COLO668 (cell line): ENCODE data around the gene C11orf21.

Experiments used
- DNase-seq: peaks from one replicate; lab custom pipeline; 2025; ENCODE audit not compliant: unreplicated experiment; lab: John Stamatoyannopoulos, UW

Gene C11orf21

DNA sequence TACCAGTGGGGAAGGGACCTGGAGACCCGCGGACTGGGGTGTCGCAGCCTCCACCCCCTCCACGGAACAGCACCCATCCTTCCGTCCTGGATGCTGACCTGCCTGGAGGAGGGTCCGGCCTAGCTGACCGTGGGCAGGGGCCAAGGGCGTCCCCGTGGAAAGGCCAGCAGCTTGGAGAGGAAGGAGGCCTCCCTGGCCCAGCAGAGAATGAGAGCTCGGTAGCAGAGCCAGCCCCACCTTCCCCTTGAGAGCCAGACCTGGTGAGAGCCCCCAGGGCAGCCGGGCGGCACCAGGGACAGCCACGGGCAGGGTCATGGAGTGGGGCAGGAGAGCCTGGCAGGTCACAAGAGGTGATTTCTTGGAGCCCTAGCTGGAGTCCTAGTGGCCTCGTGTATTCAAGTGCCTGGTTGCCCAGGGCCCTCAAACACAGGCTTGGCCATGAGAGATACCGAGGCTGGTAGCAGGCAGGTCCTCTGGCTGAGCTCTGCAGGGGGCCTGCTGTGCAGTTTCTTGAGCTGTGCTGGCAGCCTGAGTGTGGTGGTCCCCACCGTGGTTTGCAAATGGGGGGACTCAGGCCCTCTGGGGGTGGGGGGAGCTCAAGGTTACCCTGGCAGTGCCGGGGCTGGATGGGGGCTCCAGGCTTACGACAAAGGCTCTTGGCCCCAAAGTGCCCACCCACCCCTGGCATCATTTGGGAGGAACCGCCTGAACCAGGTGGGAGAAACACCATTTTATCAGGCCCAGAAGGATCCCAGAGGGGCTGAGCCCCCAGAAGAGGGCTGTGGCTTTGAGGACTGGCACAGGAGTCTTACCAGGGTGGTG lies 7.7 kb upstream of the C11orf21 start:
- no peak for DNase-seq

DNA sequence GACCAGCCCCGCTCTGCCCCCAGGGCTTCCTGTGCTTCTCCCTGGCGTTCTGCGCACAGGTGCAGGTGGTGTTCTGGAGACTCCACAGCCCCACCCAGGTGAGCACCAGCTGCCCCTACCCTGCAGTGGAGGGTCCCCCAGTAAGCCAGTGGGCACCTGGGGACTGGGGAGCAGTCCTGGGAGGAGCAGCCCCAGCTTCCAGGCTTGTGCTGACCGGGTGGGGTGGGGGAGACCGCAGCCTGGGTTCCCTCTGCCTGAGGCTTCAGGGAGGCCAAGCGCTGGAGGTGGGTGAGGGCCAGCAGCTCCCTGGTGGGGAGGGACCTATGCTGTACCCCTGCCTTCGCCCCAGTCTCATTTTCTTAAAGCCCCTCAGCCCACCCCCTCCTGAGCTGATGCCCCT lies 7.0 kb upstream of the C11orf21 start:
- DNase-seq = no peak

DNA sequence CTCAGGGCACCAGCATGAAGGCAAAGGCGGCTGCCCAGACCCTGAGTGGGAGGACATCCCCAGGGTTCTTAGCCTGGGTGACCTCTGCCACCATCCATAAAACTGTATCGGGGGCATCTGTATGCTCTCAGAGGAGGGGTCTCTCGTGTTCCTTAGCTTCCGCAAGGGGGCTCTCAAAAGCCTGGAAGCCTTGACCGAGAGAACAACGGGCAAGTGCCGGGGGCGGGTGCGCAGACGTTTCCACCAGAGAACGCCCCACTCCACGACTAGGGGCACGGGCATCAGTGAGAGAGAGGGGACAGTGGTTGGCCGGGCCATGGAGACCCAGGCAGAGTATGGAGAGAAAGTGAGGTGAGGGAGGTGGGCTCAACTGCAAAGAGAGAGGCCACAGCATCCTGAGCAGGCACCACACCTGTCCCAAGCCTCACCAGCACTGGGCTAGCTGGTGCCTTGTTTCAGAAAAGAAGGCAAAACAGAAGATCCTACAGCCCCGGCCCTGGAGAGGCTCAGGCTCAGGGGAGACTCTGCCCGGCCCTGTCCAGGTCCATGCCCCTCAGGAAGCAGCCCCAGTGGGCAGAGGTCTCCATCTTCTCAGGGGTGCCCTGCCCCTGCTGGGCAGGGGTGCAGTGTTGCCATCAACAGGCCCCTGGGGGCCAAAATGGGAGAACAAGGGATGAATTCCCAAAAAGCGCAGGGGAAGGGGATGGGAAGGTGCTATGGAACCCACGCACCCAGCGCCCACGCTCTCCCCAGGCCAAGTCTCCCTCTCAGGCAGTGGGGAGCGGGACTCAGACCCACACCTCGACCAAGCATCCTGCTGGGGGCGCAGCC lies 6.0 kb upstream of the C11orf21 start:
- no peak for DNase-seq

DNA sequence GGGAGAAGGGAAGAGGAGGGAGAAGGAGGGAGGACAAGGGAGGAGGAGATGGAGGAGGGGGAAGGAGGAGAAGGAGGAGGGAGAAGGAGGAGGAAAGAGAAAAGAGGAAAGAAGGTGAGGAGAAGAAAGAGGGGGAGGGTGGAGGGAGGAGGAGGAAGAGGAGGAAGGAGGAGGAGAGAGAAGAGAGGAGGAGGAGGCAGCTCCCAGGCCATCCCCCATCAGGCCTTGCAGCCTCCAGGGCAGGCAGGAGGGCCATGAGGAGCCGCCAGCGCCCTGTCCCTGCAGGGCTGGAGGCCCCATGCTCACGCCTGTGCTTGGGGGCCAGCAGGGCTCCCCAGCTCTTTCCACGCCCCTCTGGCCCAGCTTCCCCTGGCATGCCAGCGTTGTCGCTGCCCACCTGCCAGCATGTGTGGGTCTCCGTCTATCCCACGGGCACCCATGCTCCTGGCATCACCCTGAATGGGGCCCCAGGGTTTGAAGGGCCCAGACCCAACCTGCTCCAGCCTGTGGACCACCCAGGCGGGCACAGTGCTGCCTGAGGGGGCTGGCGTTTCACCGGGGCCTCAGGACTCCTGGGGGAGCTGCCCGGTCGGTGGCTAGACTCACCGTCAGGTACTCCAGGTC lies 5.3 kb upstream of the C11orf21 start:
- no peak for DNase-seq

DNA sequence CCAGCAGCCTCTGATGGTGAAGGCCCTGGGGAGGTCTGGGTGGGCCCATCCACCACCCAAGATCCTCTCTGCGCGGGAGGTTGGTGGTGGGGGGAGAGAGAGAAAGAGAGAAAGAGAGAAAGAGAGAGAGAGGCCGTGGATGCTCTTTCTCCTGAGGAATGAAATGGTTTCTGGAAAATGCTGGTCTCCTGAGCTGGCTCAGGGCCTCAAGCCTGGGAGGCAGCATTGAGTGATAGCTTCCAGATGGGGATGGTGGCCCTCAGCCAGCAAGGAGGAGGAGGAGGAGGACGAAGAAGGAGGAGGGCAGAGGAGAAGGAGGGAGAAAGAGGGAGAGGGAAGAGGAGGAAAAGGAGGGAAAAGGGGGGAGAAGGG lies 4.7 kb upstream of the C11orf21 start:
- no peak for DNase-seq

DNA sequence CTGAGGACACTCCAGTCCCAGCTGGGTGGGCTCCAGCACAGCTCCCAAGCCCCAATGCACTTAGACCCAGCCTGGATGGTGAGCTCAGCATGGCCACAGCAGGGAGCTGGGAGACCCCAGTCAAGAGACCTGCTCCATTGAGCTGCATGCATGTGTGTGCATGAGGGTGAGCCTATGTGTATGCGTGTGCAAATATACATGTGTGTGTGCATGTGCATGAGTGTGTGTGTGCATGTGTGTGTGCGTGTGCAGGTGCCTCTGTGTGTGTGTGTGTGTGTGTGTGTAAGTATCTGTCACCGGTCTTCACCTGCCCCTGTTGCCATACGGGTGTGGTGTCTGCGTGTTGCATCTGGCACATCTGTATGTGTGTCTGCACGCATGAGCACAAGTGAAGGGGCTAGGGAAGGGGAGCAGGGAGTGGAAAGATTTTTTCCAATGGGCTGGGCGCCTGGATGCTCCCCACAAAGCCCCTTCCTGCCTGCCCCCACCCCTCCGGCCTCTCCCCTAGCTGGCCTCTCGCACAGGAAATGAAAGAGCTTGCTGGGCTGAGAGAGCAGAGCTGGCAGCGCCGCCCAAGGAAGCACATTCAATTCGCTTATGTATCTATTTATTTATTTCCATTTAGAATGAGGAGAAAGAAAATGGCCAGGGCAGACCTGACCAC lies 4.2 kb upstream of the C11orf21 start:
- no peak for DNase-seq

DNA sequence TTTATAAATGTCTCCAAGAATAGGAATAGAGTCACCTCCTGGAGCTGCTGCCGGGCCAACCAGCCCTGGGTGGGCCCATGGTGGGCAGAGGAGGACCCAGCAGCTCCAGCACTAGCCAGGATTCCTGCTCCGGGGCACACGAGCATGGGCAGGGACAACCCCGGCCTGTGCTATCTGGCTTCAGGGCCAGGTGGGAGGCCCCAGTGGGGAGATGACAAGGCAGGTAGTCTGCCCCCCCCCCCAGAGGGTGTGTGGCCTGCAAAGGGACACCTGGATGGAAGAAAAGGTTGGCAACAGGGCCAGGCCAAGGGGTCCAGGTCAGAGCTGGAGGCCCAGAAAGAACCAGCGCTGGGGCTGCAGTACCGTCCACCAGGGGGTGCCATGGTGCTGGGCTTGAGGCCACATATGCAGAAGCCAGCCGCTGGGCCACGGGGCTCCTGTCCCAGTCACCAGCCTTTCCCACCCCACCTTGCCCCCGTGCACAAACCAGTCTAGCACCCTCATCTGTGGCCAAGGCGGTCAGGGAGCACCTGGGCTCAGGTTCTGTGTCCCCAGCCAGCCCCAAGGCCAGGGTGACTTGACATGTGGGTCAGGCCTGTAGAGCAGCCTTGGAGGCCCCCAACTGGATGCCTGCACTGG lies 3.5 kb upstream of the C11orf21 start:
- peak; percentile 43 for DNase-seq

DNA sequence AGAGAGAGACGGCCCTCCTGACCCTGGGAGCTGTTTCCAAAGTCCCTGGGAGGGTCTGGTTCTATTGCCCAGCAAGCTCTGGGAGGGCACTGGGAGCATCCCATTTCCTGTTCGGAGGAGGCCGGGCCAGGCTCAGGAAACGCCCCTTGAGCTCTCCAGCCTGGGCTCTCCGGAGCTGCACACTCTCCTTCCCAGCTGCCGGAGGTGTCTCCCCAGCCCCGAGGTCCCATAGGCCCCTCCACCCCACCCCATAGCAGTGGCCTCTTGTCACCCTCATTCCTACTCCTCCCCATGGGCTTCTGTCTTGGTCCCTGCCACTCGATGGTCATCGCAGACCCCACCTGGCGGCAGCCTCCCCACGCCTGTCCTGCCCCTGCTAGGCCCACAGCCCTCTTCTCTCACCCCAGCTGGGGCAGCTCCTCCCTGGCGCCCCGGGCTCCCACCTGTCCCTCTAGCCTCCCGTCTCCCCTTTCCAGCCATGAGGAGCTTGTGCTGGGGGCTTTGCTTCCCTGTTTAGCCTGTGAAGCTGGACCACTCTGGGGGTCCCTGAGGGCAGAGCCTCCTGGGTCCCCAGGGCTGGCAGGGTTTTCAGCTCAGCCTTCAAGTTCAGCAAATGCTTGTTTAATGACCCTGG lies 2.9 kb upstream of the C11orf21 start:
- no peak for DNase-seq

DNA sequence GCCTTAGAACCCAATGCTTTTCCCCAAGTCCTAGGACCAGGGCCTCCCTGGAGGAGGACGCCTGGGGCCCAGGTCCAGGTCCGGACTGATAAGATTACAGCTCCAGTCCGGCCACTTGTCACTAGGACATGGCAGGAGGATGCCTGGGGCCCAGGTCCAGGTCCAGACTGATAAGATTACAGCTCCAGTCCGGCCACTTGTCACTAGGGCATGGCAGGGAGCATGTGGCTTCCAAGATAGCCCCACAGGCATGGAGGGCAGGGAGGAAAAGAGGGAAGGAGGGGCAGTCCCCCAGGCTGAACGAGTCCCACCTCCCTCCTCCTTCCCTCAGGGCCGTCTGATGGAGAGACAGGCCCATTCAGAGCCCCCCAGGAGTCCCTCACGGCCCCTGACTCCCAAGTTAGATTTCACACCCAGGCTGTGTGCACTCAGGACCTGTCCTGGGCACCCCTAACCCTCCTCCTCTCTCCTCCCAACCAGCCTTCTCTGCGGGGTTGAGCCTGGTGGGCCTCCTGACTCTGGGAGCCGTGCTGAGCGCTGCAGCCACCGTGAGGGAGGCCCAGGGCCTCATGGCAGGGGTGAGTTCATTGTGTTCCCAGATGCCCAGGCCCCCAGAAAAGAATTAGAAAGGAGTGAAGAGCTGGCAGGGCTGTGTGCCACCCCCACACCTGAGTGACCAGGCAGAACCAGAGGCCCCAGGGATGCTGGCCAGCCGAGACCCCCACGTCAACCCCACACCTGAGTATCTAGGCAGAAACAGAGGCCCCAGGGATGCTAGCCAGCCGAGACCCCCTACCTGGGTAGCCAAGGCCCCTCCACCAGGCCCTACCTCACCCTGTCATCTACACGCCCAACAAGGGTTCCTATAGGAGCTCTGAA lies 2.1 kb upstream of the C11orf21 start:
- no peak for DNase-seq

DNA sequence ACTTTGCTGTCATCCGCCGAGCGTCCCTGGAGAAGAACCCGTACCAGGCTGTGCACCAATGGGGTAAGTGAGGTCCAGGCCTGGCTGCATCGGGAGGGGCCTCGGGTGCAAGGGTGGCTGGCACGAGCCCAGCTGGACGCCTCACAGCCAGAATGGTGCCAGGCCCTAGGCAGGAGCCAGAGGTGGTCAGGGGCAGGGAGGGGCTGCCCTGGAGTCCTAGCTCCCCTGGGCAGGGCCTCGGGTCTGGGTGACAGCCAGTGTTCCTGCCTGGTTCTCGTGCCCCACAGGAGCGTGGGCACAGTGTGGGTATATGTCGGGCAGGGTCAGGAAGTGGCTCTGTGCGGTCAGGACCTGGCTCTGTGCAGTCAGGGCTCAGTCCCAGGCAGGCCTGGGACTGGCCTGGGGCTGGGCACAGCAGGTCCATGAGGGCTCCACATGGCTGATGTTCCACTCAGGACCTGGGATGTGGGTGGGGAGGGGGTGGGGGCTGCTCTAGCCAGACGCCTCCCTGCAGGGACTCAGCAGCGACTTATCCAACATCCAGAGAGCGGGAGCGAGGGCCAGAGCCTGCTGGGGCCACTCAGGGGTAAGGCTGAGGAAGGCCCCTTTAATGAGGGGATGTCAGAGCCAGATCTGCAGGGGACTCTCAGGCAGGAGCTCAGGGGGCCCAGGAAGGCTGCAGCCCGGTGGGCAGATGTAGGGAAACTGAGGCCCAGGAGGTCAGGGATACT lies 1.3 kb upstream of the C11orf21 start:
- no peak for DNase-seq

DNA sequence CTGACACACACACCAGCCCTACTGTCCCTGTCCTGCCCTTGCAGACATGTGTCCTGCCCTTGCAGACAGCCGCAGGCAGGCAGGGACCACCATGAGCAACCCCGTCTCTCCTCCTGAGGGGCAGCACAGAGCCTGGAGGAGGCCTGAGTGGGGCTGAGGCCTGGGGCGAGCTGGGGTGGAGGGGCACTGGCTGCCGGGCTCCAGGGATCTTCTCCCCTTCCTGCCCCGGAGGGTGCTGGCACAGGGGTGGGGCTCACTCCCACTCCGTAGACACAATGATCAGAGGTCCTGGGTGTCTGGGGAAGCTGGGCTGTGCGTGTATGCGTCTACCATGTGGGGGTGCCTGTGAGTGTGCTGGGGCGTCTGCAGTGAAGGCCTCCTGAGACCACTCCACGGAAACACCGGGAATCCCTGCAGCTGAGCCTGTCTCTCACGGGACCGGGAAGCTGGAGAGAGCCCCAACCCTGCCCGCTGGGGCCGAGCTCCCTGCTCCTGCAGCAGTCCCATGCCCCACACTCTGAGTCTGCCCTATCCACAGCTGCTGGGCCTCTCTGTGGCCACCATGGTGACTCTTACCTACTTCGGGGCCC lies 683 bp upstream of the C11orf21 start:
- DNase-seq = no peak

DNA sequence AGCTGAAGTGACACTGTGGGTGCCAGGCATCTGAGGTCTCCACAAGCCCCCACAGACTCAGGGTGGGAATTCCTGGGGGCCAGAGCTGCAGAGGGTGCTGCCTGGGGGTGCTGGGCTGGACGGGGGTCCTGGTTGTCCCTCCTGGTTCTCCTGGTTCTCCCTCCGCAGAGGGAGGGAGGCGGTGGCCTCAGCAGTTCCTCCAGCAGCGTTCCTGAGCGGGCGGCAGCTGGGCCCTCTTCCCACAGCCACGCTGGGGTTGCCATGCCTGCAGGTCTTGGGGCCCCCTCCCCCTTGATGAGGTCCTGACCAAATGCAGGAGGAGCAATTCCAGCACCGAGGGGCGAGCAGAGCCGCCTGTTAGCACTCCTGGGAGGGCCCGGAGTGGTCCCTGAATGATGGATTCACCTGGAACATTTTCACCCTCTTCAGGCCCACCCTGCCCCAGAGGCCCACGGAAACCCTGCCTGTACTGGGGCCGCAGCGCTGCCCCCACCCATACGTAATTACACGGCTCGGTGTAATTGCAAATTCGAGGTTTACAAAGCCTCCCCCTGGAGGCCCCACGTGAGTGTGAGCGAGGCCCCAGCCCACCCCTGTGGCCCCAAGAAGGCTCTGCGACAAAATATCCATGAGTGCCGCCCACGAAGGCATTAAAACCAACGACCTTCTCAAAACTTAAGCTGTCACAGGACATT lies 635 bp downstream of the C11orf21 start:
- no peak for DNase-seq

DNA sequence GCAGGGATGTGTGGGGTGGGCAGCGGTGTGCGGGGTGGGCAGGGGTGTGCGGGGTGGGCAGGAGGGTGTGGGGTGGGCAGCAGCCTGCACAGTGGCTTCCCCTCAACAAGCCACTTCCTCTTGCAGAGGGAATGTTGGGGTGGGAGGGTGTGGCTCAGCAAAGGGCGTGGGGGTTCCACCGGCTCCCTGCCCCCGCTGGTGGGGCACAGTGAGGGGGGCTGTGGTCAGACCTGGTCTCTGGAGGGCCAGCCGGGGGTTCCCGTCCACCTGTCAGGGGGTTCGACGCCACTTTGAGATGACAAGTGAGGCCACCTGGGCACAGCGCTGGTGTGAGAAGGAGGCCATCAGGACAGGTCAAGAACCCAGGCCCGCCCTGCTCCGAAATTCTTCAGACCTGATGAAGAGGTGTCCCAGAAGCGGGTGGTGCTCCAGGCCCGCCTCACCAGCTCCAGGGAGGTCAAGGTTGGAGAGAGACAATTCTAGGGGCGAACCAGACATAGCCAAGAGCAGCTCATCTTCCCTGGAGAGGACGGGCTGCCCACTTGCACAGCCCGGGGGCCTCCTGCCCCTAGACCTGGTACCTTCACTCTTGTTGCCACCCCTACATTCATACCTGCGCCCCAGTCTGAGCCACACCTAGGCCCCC lies 1.3 kb downstream of the C11orf21 start:
- no peak for DNase-seq

DNA sequence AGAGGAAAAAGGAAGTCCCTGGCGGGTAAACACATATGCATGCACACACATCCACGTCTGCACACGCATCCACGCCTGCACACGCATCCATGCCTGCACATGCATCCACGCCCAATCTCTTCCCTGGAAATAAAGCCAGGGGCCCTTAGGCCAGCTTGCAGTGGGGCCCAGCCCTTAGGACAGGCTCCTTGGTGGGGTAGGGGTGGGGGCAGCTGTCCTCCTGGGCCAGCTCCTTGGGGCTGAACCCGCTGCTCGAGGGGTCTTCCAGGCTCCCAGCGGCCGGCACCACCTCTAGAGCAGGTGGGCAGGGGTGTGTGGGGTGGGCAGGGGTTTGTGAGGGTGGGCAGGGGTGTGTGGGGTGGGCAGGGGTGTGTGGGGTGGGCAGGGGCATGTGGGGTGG lies 1.9 kb downstream of the C11orf21 start:
- DNase-seq = no peak

DNA sequence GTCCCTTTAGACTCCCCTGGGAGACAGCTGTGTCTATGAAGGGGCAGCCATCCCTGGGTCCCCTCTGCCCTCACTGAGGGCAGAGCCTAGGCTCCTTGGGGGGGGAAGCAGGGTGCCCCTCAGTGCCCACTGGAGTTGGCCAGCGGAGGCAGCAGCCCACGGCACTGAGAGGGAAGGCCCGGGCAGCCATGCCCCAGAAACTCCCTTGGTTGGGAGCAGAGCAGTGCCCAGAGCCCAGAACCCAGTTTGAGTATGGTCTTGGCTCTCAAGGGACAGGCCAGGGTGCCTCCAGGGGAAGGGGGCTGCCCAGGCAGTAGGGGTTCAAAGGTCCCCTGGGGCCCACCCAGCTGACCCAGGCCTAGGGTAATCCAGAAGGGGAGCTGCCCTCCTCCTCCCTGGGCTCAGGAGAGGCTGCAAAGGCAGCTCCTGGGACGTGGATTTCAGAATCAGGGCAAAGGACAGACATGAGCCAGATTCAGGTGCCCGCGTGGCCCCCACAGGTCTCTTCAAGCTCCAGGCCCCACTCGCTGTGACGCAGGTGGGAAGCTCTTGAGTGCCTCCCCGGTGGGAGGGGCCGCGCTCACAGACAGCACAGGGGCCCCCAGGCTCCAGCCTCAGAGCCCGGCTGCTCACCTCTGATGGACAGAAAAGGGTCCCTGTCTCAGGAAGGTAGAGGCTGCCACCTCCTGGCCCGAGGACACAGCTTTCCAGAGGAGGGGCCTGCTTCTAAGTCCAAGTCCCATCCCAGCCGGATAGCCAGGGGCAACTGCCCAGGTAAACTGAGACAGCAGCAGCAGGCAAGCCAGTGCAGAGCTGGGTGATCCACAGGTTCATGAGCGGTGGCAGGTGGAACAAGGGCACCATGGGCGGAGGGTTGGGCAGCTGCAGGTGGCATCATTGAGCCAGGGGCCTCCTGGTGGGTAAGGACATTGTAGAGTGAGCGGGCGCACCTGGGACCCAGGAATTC lies 2.6 kb downstream of the C11orf21 start:
- DNase-seq = peak; percentile 25

DNA sequence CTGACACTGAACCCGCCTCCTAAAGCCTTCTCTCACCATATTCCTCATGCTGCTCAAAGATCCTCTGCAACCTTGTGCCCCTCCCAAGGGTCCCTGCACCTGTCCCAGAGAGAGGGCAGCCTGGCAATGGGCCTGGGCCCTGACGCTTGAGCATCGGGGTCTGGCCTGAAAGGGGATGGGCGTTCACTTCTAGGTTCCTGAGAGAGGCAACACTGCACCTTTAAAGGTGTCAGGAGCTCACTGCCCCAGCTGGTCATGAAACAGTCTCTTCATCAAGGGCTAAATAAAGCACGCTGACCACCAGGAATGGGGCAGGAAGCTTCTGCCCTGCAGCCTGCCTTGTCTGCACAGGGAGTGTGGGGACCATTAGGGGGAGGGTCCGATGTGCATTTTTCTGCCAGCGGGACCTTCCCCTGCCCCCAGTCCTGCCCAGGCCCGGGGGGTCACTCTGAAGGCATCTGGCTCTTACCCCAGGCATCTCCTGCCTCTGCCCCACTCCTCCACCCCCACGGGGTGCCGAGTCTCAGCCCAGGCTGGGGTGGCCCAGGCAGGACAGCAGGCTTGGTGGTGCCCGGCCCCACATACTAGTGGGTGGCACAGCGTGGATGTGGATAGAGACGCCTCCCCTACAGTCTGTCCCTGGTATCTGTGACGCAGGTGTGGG lies 3.5 kb downstream of the C11orf21 start:
- DNase-seq = no peak
